Upper lobe of left lung (tissue), 4 donors: Measurements from ENCODE around the gene MTFP1.
A peak's percentile ranks its signal among the peaks of the same experiment; 100 is the strongest.

Source experiments
- EP300 ChIP-seq, 4 donors: sonication (generic); formaldehyde crosslinking; IDR thresholded peaks; one replicate each; pipeline ENCODE4 v1.5.1; 2017; ENCODE audit warnings: antibody characterized with exemption in 4 of 4, control low read depth in 2 of 4
- POLR2A ChIP-seq, 4 donors: fragments of 450-650 bp; IDR thresholded peaks; one replicate each; pipeline ENCODE4 v1.5.1; 2016 to 2017; ENCODE audit warnings: antibody characterized with exemption in 4 of 4, mild to moderate bottlenecking in 2 of 4
- POLR2AphosphoS5 ChIP-seq, 2 donors: sonication (generic); formaldehyde crosslinking; IDR thresholded peaks; one replicate each; pipeline ENCODE4 v1.5.1; 2017; ENCODE audit warnings: antibody characterized with exemption in 2 of 2
- TF ChIP-seq, protein P1 (sequence below), 6 experiments: fragments of 450-650 bp in 4 of 6; fragments of 200-600 bp in 2 of 6; sonication (generic) in 2 of 6; IDR thresholded peaks; one replicate each; pipeline ENCODE4 v1.5.1; 2016 to 2019; ENCODE audit warnings: antibody characterized with exemption in 6 of 6

DNA sequence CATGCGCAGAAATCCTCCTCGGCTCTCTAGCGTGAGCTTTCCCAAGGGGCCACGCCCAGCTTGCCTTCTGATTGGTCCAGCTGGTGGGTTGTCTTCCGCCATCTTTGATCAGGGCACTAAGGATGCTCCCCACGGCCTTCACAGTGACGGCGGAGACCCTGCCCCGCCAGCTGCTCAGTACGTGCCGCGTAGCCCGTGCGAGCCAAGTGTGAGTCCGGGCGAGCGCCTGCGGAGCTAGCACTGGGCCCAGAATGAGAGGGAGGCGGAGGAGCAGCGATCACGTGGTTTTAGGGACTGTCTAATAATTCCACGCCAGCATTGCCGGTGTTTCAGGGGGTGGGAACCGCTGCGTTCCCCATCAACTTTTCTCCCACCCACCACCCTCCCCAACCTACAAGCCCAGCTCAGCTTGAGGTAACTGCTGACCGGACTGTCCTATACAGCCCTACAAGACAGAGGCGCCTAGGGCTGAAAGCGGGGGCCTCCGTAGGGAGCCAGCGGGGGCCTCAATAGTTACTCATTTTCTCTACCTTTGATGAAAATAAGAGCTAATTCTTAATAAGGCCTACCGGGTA lies 1.5 kb upstream of the MTFP1 start:
- peak; percentile 78 to 93 for TF ChIP-seq POLR2AphosphoS5 (IDR thresholded peaks at IDR 0.05)
- TF ChIP-seq, protein P1, sequence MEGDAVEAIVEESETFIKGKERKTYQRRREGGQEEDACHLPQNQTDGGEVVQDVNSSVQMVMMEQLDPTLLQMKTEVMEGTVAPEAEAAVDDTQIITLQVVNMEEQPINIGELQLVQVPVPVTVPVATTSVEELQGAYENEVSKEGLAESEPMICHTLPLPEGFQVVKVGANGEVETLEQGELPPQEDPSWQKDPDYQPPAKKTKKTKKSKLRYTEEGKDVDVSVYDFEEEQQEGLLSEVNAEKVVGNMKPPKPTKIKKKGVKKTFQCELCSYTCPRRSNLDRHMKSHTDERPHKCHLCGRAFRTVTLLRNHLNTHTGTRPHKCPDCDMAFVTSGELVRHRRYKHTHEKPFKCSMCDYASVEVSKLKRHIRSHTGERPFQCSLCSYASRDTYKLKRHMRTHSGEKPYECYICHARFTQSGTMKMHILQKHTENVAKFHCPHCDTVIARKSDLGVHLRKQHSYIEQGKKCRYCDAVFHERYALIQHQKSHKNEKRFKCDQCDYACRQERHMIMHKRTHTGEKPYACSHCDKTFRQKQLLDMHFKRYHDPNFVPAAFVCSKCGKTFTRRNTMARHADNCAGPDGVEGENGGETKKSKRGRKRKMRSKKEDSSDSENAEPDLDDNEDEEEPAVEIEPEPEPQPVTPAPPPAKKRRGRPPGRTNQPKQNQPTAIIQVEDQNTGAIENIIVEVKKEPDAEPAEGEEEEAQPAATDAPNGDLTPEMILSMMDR (IDR thresholded peaks at IDR 0.05) = peak in 1 of 6 experiments; percentile 5
- peak in 1 of 4 donors; percentile 67 for TF ChIP-seq EP300 (IDR thresholded peaks at IDR 0.05)
- peak in 1 of 4 donors; percentile 87 for TF ChIP-seq POLR2A (IDR thresholded peaks at IDR 0.05)
